Fibroblast of skin of abdomen (primary cell): Measurements from ENCODE around the gene THYN1. TPM values are rescaled to one million over a fixed set of nuclear protein-coding genes. Genes with fewer than 3 reads are reported as not detected.
"Not testable (repeated sequence)": the region's sequence is repeated elsewhere in the genome, so short reads cannot be mapped to it uniquely, and the experiment has no call there.

Source experiments
- DNase-seq: peaks from one replicate; pipeline ENCODE4 v3.0.0-alpha.2; 2013
- polyA plus RNA-seq, 2 experiments: library from polyadenylated mRNA; unstranded; fragments of 120-200 nt; gene quantifications; one replicate each; pipeline ENCODE4 v1.2.1, GENCODE V29; 2013; ENCODE audit not compliant: insufficient read length in 2 of 2

THYN1 gene
- polyA plus RNA-seq (2013, experiment 1 of 2; ENCODE audit: insufficient read length), result 50.7 TPM
- polyA plus RNA-seq (2013, experiment 2 of 2; ENCODE audit: insufficient read length), result 52.5 TPM

DNA sequence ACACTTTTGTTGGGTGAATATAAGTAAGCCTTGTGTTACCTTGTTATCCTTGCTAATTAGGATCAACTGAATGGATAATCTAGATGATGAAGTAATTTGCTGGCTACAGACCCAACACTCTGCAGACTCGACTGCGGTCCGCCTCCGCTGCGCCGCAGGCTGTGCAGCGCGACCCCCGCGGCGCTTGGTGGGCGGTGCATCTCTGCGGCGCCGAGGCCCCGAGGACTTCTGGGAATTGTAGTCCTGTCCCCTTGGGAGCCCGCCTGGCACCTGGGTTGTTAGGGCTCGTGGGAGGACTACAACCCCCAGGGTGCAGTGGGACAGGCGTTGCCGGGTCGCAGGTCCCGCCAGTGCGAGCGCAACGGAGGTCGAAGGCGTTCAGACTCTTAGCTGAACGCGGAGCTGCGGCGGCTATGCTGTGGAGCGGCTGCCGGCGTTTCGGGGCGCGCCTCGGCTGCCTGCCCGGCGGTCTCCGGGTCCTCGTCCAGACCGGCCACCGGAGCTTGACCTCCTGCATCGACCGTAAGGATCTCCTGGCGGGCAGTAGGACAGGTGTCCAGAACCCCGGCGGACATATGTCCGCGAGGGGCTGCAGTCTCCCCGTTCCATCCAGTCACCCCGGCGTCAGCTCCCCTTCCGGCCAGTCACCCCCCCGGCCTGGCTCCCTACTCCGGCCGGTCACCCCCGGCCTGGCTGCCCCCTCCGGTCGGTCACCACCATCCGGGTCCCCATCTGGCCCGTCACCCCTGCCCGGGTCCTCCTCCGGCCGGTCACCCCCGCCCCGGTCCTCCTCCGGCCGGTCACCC lies at the start of gene THYN1, which contains the start of gene ACAD8:
THYN1 (minus strand) TSS at position 165 of the 806 bp plus-strand sequence. CDS start 470 bp downstream, outside the sequence.
ACAD8 (plus strand) TSS at position 381 of the 806 bp plus-strand sequence; CDS start at position 414, 33 bp downstream.
- DNase-seq, result peak; percentile 96

DNA sequence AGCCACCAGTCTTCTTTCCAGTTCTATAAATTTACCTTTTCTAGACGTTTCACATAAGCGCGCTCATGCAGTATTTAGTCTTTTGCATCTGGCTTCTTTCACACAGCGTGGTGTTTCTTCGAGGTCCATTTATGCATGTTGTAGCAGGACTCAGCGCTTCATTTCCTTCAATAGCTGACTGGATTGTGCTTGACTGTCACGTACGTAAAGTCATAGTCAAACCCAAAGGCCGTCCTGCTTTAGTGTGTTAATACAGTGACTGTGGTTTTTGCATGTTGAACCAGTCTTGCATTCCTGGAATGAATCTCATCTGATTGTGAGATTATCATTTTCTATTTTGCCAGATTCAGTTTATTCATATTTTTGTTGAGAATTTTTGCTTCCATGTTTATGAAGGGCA lies 41.5 kb upstream of the THYN1 start:
- no peak for DNase-seq

DNA sequence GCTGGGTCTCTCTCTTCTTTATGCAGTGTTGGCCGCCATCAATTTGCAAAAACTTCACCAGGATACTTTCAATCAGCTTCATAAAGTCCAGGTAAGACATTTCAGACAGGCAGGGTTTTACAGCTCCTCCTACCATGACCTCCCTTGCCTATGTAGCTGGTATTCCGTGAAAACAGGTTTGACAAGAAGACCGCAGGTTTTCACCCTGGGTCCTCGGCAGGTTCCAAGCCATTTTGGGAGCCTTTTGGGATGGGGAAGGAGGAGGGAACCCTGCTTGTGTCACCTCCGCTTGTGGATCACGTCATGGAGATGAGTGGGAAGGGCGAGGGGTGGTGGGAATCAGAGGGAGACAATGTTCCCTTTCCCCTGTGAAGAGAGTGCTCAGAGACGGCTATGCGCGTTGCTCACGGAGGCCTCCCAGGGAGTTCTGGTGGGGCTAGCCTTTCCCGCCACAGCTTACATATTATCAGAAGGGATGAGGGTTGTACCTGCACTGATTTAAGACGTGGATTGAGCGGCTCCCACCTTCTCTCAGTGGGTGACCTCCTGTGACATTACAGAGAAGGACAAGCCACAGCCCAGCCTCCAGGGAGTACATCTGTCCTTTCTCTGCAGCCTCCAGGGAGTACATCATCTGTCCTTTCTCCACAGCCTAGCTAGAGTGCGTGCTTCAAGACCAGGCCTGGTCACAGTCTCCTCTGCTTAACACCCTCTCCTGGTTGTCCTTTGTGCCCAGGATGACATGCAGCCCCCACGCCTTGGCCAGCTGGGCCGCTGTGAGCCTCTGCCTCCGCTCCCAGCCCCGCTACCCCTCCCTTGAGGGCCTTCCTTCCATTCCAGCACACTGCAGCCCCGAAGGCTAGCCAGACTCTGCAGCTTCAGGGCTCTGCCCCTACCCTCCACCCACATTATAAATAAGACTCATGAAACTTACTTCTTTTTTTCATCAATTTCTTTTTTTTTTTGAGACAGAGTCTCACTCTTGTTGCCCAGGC lies 40.3 kb upstream of the THYN1 start:
- DNase-seq, result no peak

DNA sequence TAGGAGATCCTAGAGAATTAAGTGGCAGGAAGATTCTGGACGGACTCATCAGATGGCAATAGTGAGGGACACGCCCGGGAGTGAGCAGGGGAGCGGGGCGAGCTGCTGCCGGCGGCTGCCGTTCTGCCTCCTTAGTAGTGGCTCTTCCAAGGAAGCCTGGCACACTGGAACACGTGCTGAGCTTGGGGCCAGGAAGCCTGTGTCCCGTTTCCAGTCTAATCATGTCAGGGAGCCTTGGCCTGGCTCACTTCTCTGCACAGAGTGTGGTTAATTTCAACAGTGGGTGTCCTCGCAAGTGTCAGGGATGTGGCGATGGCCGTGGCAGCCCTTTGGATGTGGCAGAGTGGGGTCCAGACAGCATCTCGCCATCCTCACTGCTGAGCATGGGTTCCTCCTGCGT lies 39.5 kb upstream of the THYN1 start:
- no peak for DNase-seq

GRCh38 chr11:134291196-134291595 lies 38.0 kb upstream of the THYN1 start:
- no peak for DNase-seq

DNA sequence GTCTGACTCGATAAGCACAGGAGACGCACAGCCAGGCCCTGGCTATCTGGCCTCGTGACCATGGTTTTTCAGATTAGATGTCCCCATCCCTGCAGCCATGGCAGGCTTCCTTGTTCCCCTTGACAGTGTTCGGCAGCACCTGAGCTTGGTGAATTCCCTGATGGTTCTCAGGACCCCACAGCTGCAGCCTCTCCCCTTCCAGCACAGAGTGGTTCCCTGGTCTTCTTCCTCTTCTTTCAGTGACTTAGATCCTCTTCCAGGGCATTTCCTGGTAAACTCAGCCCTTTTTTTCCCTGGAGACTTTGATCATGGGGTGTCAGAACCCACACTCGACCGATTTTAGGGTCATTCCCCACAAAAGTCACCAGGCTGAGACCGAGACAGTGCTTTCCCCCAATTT lies 37.5 kb upstream of the THYN1 start:
- no peak for DNase-seq

GRCh38 chr11:134289789-134290188 lies 36.6 kb upstream of the THYN1 start:
- DNase-seq, result no peak

DNA sequence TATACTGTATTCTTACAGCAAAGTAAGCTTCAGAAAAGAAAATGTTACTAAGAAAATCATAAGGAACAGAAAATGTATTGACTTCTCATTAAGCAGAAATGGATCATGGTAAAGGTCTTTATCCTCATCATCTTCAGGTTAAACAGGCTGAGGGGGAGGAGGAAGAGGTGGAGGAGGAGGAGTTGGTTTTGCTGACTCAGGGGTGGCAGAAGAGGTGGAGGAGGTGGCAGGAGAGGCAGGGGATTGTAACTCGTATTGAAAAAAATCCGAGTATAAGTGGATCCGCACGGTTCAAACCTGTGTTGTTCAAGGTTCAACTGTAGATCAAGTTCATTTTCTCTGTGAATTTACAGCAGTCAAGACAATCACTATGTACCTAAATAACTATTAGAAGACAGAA lies 36.0 kb upstream of the THYN1 start:
- no peak for DNase-seq

GRCh38 chr11:134288486-134288885 lies 35.3 kb upstream of the THYN1 start:
- no peak for DNase-seq

GRCh38 chr11:134287561-134287960 lies 34.4 kb upstream of the THYN1 start:
- no peak for DNase-seq

DNA sequence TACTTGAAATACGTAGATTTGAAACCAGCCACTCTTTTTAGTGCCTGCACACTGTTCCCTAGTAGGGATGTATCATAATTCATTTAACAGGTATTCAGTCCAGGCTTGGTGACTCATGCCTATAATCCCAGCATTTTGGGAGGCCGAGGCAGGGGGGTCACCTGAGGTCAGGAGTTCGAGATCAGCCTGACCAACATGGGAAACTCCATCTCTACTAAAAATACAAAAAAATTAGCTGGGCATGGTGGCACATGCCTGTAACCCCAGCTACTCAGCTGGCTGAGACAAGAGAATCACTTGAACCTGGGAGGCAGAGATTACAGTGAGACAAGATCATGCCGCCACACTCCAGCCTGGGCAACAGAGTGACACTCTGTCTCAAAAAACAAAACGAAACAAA lies 31.2 kb upstream of the THYN1 start:
- not testable (repeated sequence) for DNase-seq

GRCh38 chr11:134283461-134284230 lies 30.5 kb upstream of the THYN1 start:
- DNase-seq, result no peak

DNA sequence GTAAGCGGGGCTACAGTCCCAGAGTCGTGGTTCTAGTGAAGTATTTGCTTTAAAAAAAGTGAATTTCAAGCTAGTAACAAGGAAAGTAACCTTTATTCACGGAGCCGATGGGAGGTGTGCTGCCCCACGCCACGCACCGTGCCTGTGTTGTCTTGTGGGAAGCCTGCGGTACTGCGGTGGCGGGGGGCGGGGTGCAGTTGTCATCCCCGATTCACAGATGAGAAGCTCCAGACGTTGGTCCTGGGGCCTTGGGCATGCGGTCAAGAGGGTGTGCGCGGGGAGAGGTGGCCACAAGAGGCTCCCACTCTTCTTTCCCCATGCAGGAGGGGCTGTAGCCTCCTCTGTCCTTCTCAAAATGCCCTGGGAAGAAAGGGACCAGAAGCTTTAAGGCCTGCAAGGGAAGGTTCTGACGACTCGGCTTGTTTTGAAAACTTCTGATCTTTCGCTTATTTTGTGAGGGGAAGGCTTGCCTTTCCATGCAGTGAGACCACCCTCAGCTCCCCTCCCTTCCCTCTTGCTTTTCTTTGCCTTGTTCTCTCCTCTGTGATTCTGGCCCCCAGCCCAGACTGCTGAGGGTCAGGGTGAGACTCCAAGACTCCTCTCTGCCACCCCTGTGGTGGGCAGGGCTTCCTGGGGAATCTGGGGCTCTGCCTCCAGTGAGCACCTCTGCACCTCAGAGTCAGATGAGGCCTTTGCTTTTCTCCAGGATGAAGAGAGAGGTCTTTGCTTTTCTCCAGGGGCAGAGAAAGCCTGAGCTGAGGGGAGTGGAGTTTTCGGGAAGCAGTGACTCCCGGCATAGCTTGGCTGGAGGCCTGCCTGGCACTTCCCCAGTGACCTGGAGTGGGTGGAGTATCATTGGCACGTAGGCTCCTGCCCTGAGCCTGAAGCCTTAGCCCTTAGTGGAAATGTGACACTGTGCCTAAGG lies 29.2 kb upstream of the THYN1 start:
- DNase-seq, result no peak

DNA sequence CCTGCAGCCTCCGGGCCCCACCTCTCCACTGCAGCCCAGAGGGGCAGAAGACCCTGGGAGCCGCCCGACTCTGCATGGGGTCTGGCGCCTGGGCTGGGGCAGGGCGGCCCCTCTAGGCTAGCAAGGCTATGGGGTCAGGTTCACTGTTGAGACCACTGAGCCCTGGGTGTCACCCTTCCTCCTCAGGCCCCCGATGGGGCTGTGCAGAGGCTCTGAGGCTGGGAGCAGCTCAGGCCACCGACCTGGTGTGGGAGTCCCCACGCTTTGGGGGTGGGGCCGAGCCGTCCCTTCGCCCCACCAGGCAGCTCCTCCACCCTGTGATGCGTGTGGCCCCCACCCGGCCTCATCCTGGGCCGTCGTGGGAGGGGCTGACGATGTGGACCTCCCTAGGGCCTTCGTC lies 28.5 kb upstream of the THYN1 start:
- DNase-seq, result not testable (repeated sequence)

- no peak for DNase-seq
Observed at GRCh38 chr11:134278356-134278755, 25.2 kb upstream of the THYN1 start.

GRCh38 chr11:134277183-134278001 lies 24.2 kb upstream of the THYN1 start:
- no peak for DNase-seq

DNA sequence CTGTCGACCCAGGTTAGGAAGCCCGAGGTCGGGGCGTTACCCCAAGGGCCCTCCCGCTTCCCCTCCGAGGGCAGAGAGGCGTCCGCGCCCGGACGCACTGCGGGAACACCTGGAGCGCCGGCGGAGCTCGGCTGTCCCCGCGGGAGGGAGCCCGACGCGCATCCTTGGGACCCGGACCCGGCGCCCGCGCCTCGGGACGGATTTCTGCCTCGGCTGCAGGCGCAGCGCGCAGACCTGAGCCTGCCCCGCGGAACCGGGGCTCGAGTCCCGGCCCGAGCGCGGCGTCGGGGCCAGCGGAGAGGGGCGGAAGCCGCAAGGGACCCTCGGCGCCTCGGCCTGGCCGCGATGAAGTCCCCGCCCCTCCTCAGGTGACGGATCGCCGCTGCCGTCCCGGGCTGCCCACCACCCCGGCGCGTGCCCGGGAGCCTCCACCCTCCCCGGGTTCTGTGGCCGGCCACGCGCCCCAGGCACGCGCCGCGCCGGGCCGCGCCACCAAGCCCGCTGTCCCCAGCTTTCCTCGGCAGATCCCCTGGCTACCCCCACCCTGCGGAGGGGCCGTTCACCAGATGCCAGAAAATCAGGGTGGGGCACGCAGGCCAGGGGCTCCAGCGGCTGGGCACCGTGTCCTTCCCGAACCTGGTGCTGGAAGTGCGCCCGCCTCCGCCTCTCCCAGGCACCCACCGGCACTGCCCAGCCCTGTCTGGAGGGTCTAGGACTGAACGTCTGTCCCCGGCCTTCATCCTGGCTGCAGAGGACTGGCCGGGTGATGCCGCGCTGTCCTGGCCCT lies 23.4 kb upstream of the THYN1 start:
- no peak for DNase-seq

- DNase-seq, result peak; percentile 8
Observed at GRCh38 chr11:134275534-134276395, 22.6 kb upstream of the THYN1 start, which contains the start of gene GLB1L3. GLB1L3 (plus strand) TSS chr11:134276379; CDS start chr11:134276741, 362 bp downstream.
